ENCODE data around the gene ICAM3.

Gene ICAM3

DNA sequence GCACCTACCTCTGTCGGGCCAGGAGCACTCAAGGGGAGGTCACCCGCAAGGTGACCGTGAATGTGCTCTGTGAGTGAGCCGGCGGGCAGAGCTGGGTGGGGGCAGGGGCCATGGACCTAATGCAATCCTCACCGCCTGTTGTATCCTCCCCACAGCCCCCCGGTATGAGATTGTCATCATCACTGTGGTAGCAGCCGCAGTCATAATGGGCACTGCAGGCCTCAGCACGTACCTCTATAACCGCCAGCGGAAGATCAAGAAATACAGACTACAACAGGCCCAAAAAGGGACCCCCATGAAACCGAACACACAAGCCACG lies 54.5 kb downstream of the ICAM3 start:
- no peaks in the 10 kb centered on the region for H3K9me3 ChIP-seq
- peaks cover 0 to 29% (median 24%) of the 10 kb centered on the region in 4 donors for H3K4me1 ChIP-seq
- TF ChIP-seq CTCF (IDR thresholded peaks at IDR 0.05) = no peak
- peaks cover 0 to 23% (median 21%) of the 10 kb centered on the region in 3 donors for H3K36me3 ChIP-seq
- no peak overlapping the region for H3K27ac ChIP-seq
- intact Hi-C loops (cut with DNase I; ENCODE audit: low total_unique reads) = no loop called here
- no peak overlapping the region for H3K4me3 ChIP-seq
- no peak for DNase-seq
- peaks cover 6 to 55% of the 10 kb centered on the region in 2 donors for H3K27me3 ChIP-seq

- intact Hi-C loops (cut with DNase I; ENCODE audit: low total_unique reads) = no loop called here
- no peak for DNase-seq
- H3K9me3 ChIP-seq = no peaks in the 10 kb centered on the region
- no peak overlapping the region for H3K4me3 ChIP-seq
- H3K36me3 ChIP-seq = peaks cover 0 to 23% (median 21%) of the 10 kb centered on the region in 3 donors
- H3K4me1 ChIP-seq = peaks cover 0 to 23% (median 18%) of the 10 kb centered on the region in 4 donors
- no peak for TF ChIP-seq CTCF (IDR thresholded peaks at IDR 0.05)
- H3K27ac ChIP-seq = no peak overlapping the region
- peaks cover 5 to 51% of the 10 kb centered on the region in 2 donors for H3K27me3 ChIP-seq
Observed at GRCh38 chr19:10284065-10284959, 55.1 kb downstream of the ICAM3 start.
